ENCODE data around the gene CDC42SE1.
A peak's percentile ranks its signal among the peaks of the same experiment; 100 is the strongest.

CDC42SE1 gene

GRCh38 chr1:151008244-151009205, 50.9 kb downstream of the CDC42SE1 start, which contains the start of gene PRUNE1:
PRUNE1 (plus strand) TSS chr1:151008449; CDS start chr1:151008633, 184 bp downstream.
- peak; percentile 89 to 97 for DNase-seq (ENCODE audit: low read depth in 2 of 2)

GRCh38 chr1:151007853-151008243, 51.6 kb downstream of the CDC42SE1 start:
- DNase-seq (ENCODE audit: low read depth in 2 of 2), result no peak

GRCh38 chr1:151006327-151007052, 52.9 kb downstream of the CDC42SE1 start, which contains the start of gene MINDY1:
MINDY1 (minus strand) TSS chr1:151006902; CDS start chr1:151002617, 4,285 bp downstream.
- DNase-seq (ENCODE audit: low read depth in 2 of 2), result no peak

- no peak for DNase-seq (ENCODE audit: low read depth in 2 of 2)
These were observed 53.6 kb downstream of the CDC42SE1 start for GRCh38 chr1:151005729-151006319.

GRCh38 chr1:151003180-151003579, 56.2 kb downstream of the CDC42SE1 start:
- no peak for DNase-seq (ENCODE audit: low read depth in 2 of 2)

GRCh38 chr1:151002611-151003010, 56.8 kb downstream of the CDC42SE1 start:
- DNase-seq (ENCODE audit: low read depth in 2 of 2), result no peak

GRCh38 chr1:151002051-151002450, 57.4 kb downstream of the CDC42SE1 start:
- DNase-seq (ENCODE audit: low read depth in 2 of 2), result no peak

- DNase-seq (ENCODE audit: low read depth in 2 of 2), result no peak
These were observed 57.8 kb downstream of the CDC42SE1 start for GRCh38 chr1:151001602-151002001.
